Central memory CD8-positive, alpha-beta T cell (primary cell): ENCODE data around the gene GPD1L.
A peak's percentile ranks its signal among the peaks of the same experiment; 100 is the strongest.

ENCODE experiments used
- ATAC-seq: fragments of 150-1000 bp; cut with Tn5 transposase; replicated peaks from 2 replicates; pipeline ENCODE4 v1.10.0; 2022; ENCODE audit warnings: mild to moderate bottlenecking, moderate FRiP score, moderate number of reproducible peaks; ENCODE audit not compliant: poor library complexity, severe bottlenecking; ENCODE audit errors: extremely low read depth
- DNase-seq, 2 donors: peaks; one replicate each; pipeline ENCODE4 v3.0.0; 2021; ENCODE audit warnings: low spot score in 2 of 2
- H3K27ac Mint-ChIP-seq: one replicate; pipeline ENCODE4 v1.8.0; 2022; ENCODE audit warnings: low read depth, mild to moderate bottlenecking, moderate library complexity, mixed read lengths
- H3K27me3 Mint-ChIP-seq: one replicate; pipeline ENCODE4 v1.8.0; 2022; ENCODE audit warnings: mixed read lengths
- H3K36me3 Mint-ChIP-seq: one replicate; pipeline ENCODE4 v1.8.0; 2022; ENCODE audit warnings: mild to moderate bottlenecking, moderate library complexity, mixed read lengths; ENCODE audit not compliant: insufficient read depth
- H3K4me1 Mint-ChIP-seq: one replicate; pipeline ENCODE4 v1.8.0; 2022; ENCODE audit warnings: mixed read lengths
- H3K4me3 Mint-ChIP-seq: one replicate; pipeline ENCODE4 v1.8.0; 2022; ENCODE audit warnings: mild to moderate bottlenecking, moderate library complexity, mixed read lengths
- H3K9me3 Mint-ChIP-seq: one replicate; pipeline ENCODE4 v1.8.0; 2022; ENCODE audit warnings: mixed read lengths

GPD1L gene

DNA sequence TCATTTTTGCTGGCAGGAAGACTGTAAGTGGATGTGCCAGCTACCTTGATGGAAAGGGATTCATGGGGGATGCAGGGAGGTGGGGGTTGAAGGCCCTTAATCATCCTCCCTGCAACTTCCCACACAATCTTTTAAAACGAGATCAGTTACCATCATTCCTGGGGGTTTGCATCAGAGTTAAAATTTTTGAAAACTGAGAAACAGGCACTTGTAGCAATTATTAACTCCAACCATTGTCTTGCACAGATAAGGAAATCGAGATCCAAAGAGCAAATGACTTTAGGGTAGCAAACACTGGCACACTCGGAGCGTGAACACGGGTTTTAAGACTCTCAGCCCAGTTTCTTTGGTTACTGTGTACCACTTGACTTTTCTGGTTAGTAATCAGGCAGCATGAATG is 41.9 kb downstream of the GPD1L start:
- Mint-ChIP-seq H3K4me1 (no peaks in the 10 kb centered on the region), H3K9me3 (no peaks in the 10 kb centered on the region), H3K27ac (no peak overlapping the region), H3K36me3 (peaks cover 33% of the 10 kb centered on the region), H3K4me3 (no peak overlapping the region), H3K27me3 (no peaks in the 10 kb centered on the region)
- no peak for DNase-seq
- ATAC-seq = no peak

DNA sequence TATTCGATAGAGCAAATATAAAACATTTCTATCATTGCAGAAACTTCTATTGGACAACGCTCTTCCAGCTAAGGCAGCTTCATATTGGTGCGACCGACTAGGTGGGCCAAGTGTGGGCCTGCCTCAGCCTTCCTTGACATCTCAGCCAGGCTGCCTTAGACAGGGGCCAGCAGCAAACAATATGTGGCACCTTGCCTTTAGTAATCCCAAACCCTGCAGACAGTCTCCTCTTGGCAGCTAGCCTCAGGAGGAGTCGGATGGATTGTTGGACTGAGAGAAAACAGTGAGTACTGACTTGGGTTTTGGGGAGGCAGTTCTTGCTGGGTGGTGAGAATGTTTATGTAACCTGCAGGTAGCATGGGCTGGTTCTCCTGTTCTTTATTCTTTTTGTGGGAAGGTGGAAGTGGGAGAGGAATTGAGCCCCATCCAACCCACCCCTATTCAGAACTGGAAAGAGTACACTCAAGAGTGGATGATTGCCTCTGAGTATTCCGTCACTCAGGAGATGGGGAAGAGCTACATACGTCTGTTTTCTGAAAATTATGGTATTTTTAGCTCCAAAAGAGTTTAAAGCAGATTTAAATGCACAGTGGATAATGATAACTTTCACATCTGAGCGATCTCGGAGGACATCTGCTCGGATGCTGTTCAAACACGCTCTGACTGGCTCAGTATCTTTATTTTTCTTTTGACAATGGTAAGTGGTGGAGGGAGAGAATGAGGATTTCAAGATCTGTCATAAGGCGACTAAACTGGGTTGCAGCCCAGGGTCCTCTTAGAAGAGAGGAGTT is 47.2 kb downstream of the GPD1L start:
- Mint-ChIP-seq H3K27ac (no peak overlapping the region), H3K9me3 (no peaks in the 10 kb centered on the region), H3K36me3 (peaks cover 30% of the 10 kb centered on the region), H3K27me3 (no peaks in the 10 kb centered on the region), H3K4me3 (no peak overlapping the region), H3K4me1 (no peaks in the 10 kb centered on the region)
- ATAC-seq = no peak
- no peak for DNase-seq

DNA sequence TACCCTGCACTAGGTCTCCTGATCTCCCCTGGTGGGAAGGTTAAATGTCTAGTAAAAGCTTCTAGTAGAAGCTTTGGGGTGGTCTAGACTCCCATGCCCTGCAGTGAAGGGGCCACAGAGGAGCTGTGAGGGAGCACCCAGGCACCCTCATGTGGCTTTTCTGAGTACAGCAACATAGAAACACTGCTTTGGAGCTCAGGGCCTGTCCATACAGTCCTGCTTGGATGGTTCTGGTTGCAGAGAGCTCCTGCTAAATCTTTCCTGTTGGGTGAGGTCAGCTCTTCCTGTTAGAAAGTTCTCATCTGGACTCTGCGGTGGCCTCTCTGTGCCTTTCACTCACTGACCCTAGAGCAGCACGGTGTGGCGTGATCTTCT is 47.8 kb downstream of the GPD1L start:
- Mint-ChIP-seq H3K9me3 (no peaks in the 10 kb centered on the region), H3K27ac (no peak overlapping the region), H3K36me3 (peaks cover 26% of the 10 kb centered on the region), H3K4me1 (no peaks in the 10 kb centered on the region), H3K27me3 (no peaks in the 10 kb centered on the region), H3K4me3 (no peak overlapping the region)
- no peak for DNase-seq
- ATAC-seq = no peak

DNA sequence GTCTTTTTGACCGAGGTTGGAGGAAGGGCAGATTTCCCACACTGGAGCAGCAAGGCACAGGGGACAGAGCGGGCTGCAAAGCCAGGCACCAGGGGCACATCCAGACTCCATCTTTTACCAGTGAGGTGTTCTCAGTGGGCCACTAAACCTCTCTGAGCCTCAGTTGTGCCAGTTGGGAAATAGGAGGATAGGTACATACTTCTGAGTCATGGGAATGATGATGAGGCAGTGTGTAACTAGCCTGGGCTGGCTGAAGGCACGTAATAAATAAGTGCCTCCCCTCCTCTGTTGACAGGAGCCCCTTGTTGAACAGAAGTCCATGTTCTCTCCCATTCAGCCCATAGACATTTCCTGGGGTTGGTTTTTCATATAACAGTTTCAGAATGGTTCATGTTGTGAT is 48.7 kb downstream of the GPD1L start:
- H3K4me3 Mint-ChIP-seq = no peak overlapping the region
- H3K9me3 Mint-ChIP-seq = no peaks in the 10 kb centered on the region
- H3K4me1 Mint-ChIP-seq = no peaks in the 10 kb centered on the region
- no peaks in the 10 kb centered on the region for H3K27me3 Mint-ChIP-seq
- H3K27ac Mint-ChIP-seq = no peak overlapping the region
- ATAC-seq (no peak), DNase-seq (no peak)
- H3K36me3 Mint-ChIP-seq = peaks cover 22% of the 10 kb centered on the region

GRCh38 chr3:32157600-32158264 is 51.3 kb downstream of the GPD1L start:
- H3K9me3 Mint-ChIP-seq = no peaks in the 10 kb centered on the region
- no peaks in the 10 kb centered on the region for H3K27me3 Mint-ChIP-seq
- no peak overlapping the region for H3K27ac Mint-ChIP-seq
- peaks cover 16% of the 10 kb centered on the region for H3K36me3 Mint-ChIP-seq
- DNase-seq (no peak), ATAC-seq (no peak)
- H3K4me3 Mint-ChIP-seq = no peak overlapping the region
- H3K4me1 Mint-ChIP-seq = no peaks in the 10 kb centered on the region

GRCh38 chr3:32160706-32161214 is 54.3 kb downstream of the GPD1L start:
- H3K36me3 Mint-ChIP-seq = peaks cover 14% of the 10 kb centered on the region
- no peaks in the 10 kb centered on the region for H3K9me3 Mint-ChIP-seq
- ATAC-seq (no peak), DNase-seq (no peak)
- H3K27ac Mint-ChIP-seq = no peak overlapping the region
- H3K4me3 Mint-ChIP-seq = no peak overlapping the region
- no peaks in the 10 kb centered on the region for H3K4me1 Mint-ChIP-seq
- H3K27me3 Mint-ChIP-seq = no peaks in the 10 kb centered on the region

DNA sequence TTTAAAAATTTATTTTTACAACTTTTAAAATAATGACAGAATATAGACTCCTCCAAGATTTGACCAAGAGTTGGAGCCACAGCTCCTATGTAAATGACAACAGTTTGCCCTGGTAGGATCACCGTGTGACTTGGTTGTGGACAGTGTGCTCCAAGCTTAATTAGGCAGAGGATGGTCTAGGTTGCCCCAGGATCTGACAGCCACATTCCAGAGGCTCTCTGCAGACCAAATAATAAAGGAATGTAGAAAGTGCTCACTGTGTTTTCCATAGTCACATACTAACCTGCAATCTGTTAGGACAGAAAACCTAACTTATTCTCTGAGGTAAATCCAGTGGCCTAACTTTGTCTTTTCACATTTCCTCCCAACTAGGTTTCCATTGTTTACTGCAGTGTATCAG is 59.0 kb downstream of the GPD1L start:
- DNase-seq (no peak), ATAC-seq (no peak)
- H3K4me3 Mint-ChIP-seq = no peak overlapping the region
- no peaks in the 10 kb centered on the region for H3K4me1 Mint-ChIP-seq
- no peaks in the 10 kb centered on the region for H3K9me3 Mint-ChIP-seq
- no peak overlapping the region for H3K27ac Mint-ChIP-seq
- H3K36me3 Mint-ChIP-seq = peaks cover 20% of the 10 kb centered on the region
- H3K27me3 Mint-ChIP-seq = no peaks in the 10 kb centered on the region

GRCh38 chr3:32166654-32167053 is 60.2 kb downstream of the GPD1L start:
- ATAC-seq (no peak), DNase-seq (no peak)
- peaks cover 5% of the 10 kb centered on the region for H3K9me3 Mint-ChIP-seq
- no peak overlapping the region for H3K4me3 Mint-ChIP-seq
- no peaks in the 10 kb centered on the region for H3K27me3 Mint-ChIP-seq
- no peaks in the 10 kb centered on the region for H3K4me1 Mint-ChIP-seq
- H3K27ac Mint-ChIP-seq = no peak overlapping the region
- H3K36me3 Mint-ChIP-seq = peaks cover 16% of the 10 kb centered on the region

DNA sequence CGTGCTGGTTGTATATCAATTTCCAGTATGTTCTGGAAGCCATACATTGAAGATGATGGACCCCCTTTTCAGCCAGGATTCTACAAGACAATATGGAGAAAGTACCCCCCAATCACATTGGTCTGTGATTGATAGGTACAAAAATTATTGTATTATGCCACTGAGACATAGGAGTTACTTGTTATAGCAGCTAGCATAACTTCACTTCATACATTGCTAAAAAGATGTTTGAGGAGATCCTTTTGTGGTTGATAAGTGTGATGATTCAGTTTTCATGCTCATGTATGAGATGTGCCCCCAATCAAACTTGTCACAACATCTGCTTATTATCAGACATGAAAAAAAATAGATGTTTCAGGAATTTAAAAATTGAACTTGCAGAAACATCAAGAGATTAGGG is 66.0 kb downstream of the GPD1L start:
- peaks cover 6% of the 10 kb centered on the region for H3K9me3 Mint-ChIP-seq
- no peak for ATAC-seq
- no peak overlapping the region for H3K27ac Mint-ChIP-seq
- H3K4me1 Mint-ChIP-seq = peaks cover 7% of the 10 kb centered on the region
- DNase-seq = no peak
- H3K36me3 Mint-ChIP-seq = no peaks in the 10 kb centered on the region
- H3K27me3 Mint-ChIP-seq = no peaks in the 10 kb centered on the region
- no peak overlapping the region for H3K4me3 Mint-ChIP-seq

- Mint-ChIP-seq H3K36me3 (no peaks in the 10 kb centered on the region), H3K4me3 (no peak overlapping the region), H3K27me3 (no peaks in the 10 kb centered on the region), H3K27ac (no peak overlapping the region), H3K4me1 (peaks cover 13% of the 10 kb centered on the region), H3K9me3 (peaks cover 6% of the 10 kb centered on the region)
- ATAC-seq = no peak
- DNase-seq = peak in 1 of 2 donors; percentile 27
Measured at GRCh38 chr3:32175607-32176197, 69.3 kb downstream of the GPD1L start.

- ATAC-seq = peak; percentile 72
- Mint-ChIP-seq H3K27me3 (peaks cover 9% of the 10 kb centered on the region), H3K36me3 (no peaks in the 10 kb centered on the region), H3K4me3 (peak overlapping the region; percentile 14), H3K4me1 (peaks cover 13% of the 10 kb centered on the region), H3K27ac (no peak overlapping the region), H3K9me3 (no peaks in the 10 kb centered on the region)
- DNase-seq = peak; percentile 45
Measured at GRCh38 chr3:32176989-32177701, 70.7 kb downstream of the GPD1L start.

GRCh38 chr3:32177702-32178198 is 71.3 kb downstream of the GPD1L start:
- no peaks in the 10 kb centered on the region for H3K36me3 Mint-ChIP-seq
- ATAC-seq (peak; percentile 66), DNase-seq (peak in 1 of 2 donors; percentile 19)
- no peaks in the 10 kb centered on the region for H3K9me3 Mint-ChIP-seq
- peaks cover 13% of the 10 kb centered on the region for H3K4me1 Mint-ChIP-seq
- peaks cover 10% of the 10 kb centered on the region for H3K27me3 Mint-ChIP-seq
- H3K27ac Mint-ChIP-seq = no peak overlapping the region
- H3K4me3 Mint-ChIP-seq = peak overlapping the region; percentile 14
